ENCODE data around the gene ZNF709.

- TF ChIP-seq CTCF (conservative IDR thresholded peaks at IDR 0.05 in 1 of 2, IDR thresholded peaks at IDR 0.05 in 1 of 2; ENCODE audit: extremely low read depth in 1 of 2, insufficient read depth in 1 of 2, low read depth in 1 of 2, low read length in 2 of 2), result no peak
- TF ChIP-seq EZH2 (IDR thresholded peaks at IDR 0.05; ENCODE audit: borderline replicate concordance, low read length), result no peak
Observed at GRCh38 chr19:12497032-12497431, 12.4 kb upstream of the ZNF709 start.

Data from mammary epithelial cell (primary cell).